Activated CD8-positive, alpha-beta memory T cell treated with anti-CD3 and anti-CD28 coated beads, Interleukin-2, amount 50 U/mL, for 48 hours (primary cell): ENCODE measurements around the gene MAST4.

Source experiments
- DNase-seq: peaks from one replicate; pipeline ENCODE4 v3.0.0-alpha.2; 2020

Gene MAST4

DNA sequence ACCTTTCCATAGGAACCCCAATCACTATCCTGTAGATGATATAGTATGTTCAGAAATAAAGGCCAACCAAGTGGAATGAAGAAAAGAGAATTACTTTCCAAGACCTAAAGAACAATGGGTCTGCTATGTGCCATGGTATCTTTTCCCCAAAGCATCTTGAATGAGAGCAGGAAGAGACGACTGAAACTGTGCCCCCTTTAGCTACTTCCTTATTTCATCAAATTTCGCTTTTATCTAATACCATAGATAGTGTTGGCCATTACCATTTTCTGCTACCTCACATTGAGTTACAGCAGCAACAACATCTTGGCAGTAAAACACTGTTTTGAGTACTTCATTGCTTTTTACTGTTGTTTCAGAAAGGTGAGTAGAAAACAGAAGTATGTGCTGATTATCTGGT, 333.8 kb downstream of the MAST4 start:
- no peak for DNase-seq

GRCh38 chr5:66931651-66932050, 335.5 kb downstream of the MAST4 start:
- no peak for DNase-seq

DNA sequence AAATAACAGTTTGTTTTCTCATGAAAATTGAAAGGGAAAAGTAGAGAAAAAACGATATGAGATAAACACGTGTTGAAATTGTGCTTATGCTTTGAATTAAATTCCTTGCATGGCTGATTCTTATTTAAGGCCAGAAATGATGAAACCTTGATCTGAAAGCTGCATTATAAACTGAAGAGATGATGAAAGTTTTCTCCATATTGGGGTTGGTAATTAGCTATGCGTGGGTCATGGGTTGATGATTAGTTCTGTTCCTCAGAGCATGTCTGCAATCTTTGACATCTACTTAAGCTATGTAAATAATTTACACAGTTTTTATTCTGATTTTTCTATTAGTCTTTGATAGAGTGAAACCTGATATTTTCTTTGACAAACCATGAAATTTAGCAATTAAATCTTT, 336.3 kb downstream of the MAST4 start:
- no peak for DNase-seq

DNA sequence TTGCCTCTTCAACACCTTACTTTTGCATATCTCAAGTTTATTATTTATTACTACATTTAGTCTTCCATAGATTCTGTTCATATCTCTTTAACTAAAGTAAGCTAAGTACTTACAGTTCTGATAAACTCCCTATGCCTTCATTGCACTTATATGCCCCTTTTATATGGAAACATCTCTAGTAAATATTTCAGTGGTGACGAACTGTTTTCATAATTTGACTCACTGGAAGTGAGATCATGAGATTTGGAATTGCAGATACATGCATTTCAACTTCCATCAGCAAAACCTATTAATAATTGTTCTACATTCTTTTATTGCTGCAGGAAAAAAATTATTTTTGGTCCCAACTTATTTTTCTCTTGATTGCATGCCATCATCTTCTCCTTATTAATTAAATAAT, 336.9 kb downstream of the MAST4 start:
- no peak for DNase-seq

- DNase-seq = no peak
Observed at GRCh38 chr5:66939094-66939493, 342.9 kb downstream of the MAST4 start.

GRCh38 chr5:66945389-66946349, 349.5 kb downstream of the MAST4 start:
- DNase-seq = no peak

GRCh38 chr5:66947458-66947857, 351.3 kb downstream of the MAST4 start:
- DNase-seq = no peak

GRCh38 chr5:66949066-66949465, 352.9 kb downstream of the MAST4 start:
- no peak for DNase-seq

GRCh38 chr5:66952153-66952552, 356.0 kb downstream of the MAST4 start:
- no peak for DNase-seq

- no peak for DNase-seq
Observed at GRCh38 chr5:66956439-66956838, 360.2 kb downstream of the MAST4 start.

- no peak for DNase-seq
Observed at GRCh38 chr5:66958201-66958979, 362.2 kb downstream of the MAST4 start.

DNA sequence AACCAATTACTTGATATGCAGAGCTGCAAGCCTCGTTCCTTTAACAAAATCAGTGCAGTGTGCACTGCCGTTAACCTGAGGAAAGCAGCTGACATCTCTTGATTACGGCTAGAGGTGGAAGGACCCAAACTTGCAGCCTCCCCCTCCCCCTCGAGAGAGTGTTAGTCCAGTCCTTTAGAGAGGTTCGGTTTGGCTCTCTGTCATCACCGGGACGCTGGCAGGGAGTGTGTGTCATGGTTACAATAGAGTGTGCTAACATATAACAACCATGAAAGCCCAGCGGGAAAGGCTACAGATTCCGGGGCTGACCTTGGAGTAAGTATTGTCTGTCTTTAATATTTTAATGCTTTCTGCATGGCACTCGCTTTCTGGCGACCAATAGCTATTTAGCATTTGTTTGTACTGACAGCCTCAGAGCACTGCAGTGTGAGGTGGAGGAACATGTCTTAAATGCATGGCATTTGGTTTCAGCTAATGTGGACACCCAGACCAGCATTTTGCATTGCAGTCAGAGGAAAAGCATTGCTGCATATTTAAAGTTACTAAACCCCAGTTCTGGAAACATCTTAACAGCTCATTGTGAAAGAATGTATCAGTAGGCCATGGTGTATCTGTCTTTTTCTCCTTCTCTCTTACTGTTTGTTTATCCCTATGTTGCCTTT, 362.9 kb downstream of the MAST4 start:
- no peak for DNase-seq

DNA sequence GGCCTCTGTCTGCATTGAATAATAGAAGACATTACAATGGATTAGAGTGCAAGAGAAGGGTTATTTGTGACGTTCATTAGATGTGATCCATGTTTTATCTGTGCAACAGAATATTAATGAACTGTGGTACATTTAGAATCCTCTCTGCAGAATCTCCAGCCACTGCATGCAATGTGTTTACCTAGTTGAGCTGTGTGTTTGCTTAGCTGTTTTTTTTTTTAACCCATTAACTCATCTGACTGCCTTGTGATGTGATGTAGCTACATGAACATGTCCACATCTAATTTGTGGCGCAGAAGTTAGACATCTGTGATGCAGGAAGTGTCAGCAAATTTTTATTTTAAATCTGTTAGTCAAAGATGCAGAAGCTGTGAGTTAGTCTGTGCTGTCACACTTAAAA, 363.5 kb downstream of the MAST4 start:
- no peak for DNase-seq

- no peak for DNase-seq
Observed at GRCh38 chr5:66960369-66961137, 364.4 kb downstream of the MAST4 start.

- DNase-seq = no peak
Observed at GRCh38 chr5:66963559-66963971, 367.4 kb downstream of the MAST4 start.

- DNase-seq = no peak
Observed at GRCh38 chr5:66966439-66966838, 370.2 kb downstream of the MAST4 start.

DNA sequence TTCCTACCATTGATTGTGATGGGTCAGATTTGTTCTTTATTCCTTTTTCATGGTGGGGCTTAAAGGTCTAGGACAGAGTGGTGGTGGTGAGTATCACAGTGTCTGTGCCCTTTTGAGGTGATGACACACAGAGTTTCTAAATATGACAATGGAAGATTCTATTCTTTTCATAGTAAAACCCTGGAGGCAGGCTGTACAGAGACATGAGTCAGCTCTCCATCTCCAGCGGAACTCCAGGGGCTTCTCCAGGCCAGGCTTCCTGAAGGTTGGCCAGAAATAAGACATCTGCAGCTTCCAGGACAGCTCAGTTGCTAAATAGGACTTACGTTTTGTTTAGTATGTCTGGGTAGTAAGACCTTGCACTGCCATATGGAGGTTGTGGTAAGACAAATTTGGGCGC, 370.9 kb downstream of the MAST4 start:
- DNase-seq = no peak

GRCh38 chr5:66967826-66968262, 371.7 kb downstream of the MAST4 start:
- no peak for DNase-seq

GRCh38 chr5:66969484-66969883, 373.3 kb downstream of the MAST4 start:
- no peak for DNase-seq

DNA sequence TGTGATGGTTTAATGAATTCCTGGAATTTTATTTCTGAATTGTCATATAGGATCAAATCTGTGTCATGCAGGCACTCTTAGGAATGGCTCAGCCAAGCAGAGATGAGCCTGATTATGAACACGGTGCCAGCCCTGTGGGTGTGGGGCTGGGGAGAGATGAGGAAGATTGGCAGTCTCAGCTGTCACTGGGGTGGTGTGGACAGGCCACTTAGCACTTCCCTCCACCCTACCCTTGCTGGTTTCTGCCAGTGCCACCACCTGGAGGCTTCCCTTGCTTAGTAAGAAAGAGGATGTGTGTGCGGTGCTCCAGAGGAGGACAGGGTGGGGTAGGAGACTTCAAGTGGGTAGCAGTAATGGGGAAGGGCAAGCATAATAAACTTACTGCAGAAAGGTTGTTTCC, 373.8 kb downstream of the MAST4 start:
- DNase-seq = no peak

DNA sequence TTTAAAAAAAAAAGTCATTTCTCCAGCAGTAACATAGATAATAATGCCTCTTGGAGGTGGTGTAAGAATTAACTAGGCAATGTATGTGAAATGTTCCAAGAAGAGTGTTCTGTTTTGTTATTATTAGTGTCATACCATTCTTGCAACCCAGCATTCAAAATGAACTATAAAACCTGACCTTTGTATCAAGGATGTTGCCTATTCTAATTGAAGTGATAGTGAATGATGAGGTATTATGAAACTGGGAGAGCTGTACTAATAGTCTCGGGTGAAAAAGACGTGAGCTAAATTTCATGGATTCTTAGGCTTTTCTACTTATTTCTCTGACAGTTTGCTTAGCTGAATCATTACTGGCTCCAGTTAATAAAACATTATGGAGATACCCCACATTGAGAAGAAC, 375.8 kb downstream of the MAST4 start:
- DNase-seq = no peak

DNA sequence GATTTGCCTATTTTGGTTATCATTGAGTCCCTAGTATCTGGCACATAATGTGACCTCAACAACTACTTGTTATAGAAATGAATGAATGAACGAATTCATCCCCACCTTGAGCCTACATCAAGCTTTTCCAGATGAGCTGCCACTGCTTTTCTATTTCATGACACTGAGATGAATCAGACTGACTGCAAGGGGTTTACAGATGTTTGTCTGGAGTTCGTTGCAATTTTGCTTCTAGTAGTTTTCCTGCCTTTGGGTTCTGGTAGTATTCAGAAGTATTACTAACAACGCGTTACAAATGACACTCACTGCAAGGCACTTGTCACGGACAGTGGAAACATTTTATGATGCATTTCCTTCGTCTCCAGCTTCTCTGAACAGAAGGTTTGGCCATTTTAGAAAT, 378.1 kb downstream of the MAST4 start:
- no peak for DNase-seq

DNA sequence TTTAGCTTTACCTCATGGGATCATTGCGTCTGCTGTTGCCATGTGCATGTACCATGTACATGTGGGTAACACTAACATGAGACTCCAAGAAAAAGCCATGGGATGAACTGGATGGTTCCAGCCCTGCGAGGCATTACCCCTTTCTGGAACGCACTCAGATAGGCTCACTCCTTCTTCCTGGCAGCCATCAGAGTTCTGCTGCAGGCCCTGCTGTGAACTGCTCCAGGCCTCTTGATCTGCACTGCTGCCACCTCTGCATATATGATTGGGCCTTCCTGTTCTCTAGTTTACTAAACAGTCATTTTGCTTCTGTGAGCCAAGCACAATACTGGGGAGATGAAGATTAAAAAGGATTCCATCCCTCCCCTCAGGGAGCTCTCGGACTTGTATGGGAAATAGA, 379.9 kb downstream of the MAST4 start:
- DNase-seq = no peak
